B cell (primary cell): ENCODE measurements around the gene NTNG1. TPM values are rescaled to one million over a fixed set of nuclear protein-coding genes. Genes with fewer than 3 reads are reported as not detected.

Experiments
- ATAC-seq: fragments of 200-7000 bp; cut with Tn5 transposase; one replicate; pipeline ENCODE4 v1.10.0; 2021; ENCODE audit warnings: low read depth, mild to moderate bottlenecking, moderate number of reproducible peaks, moderate library complexity
- CTCF ChIA-PET: fragments of 350-600 bp; sonication (Branson Sonifier 250); formaldehyde crosslinking; loops from one replicate; lab custom pipeline; 2021; ENCODE audit warnings: antibody characterized with exemption, inconsistent platforms; lab: Charles Lee
- POLR2A ChIA-PET: fragments of 350-600 bp; sonication (Branson Sonifier 250); formaldehyde crosslinking; loops from one replicate; lab custom pipeline; 2021; ENCODE audit warnings: antibody characterized with exemption; lab: Charles Lee
- DNase-seq: peaks from one replicate; pipeline ENCODE4 v3.0.0; 2013
- H2AFZ ChIP-seq: 2 replicates; pipeline ENCODE4 v1.6.1; 2012; ENCODE audit warnings: mild to moderate bottlenecking, low read depth, low read length; ENCODE audit not compliant: insufficient read depth, poor library complexity, severe bottlenecking
- H3K27ac ChIP-seq, 2 donors: 1 replicate in 1 of 2; 2 replicates in 1 of 2; pipeline ENCODE4 v1.5.1; 2012 to 2013; ENCODE audit warnings: low read length in 2 of 2, mild to moderate bottlenecking in 2 of 2, moderate library complexity in 1 of 2
- H3K27me3 ChIP-seq, 4 experiments: fragments of 200-600 bp in 1 of 4; sonication (generic) in 1 of 4; replicated peaks in 1 of 4; 1 replicate in 2 of 4; 2 replicates in 2 of 4; pipeline versions ENCODE4 v1.6.1 to v1.7.0; 2013 to 2016; ENCODE audit warnings: low read length in 3 of 4, mild to moderate bottlenecking in 2 of 4, mixed read lengths in 1 of 4, moderate library complexity in 1 of 4; ENCODE audit not compliant: insufficient read depth in 4 of 4, control insufficient read depth in 3 of 4; ENCODE audit errors: control extremely low read depth in 1 of 4
- H3K36me3 ChIP-seq, 2 experiments: replicated peaks in 1 of 2; 1 replicate in 1 of 2; 2 replicates in 1 of 2; pipeline versions ENCODE4 v1.6.1 to v1.7.1; 2013; ENCODE audit warnings: low read length in 1 of 2; ENCODE audit not compliant: insufficient read depth in 2 of 2, control insufficient read depth in 1 of 2; ENCODE audit errors: control extremely low read depth in 1 of 2, extremely low read depth in 1 of 2
- H3K4me1 ChIP-seq, 2 donors: fragments of 200-600 bp in 1 of 2; sonication (generic) in 1 of 2; 1 replicate in 1 of 2; 2 replicates in 1 of 2; pipeline versions ENCODE4 v1.5.1 to v1.6.1; 2013 to 2017; ENCODE audit warnings: low read length in 2 of 2; ENCODE audit not compliant: control insufficient read depth in 2 of 2, insufficient read depth in 2 of 2
- H3K4me2 ChIP-seq: replicated peaks from 2 replicates; pipeline ENCODE3; 2012; ENCODE audit warnings: mild to moderate bottlenecking, low read depth, low read length; ENCODE audit not compliant: poor library complexity, severe bottlenecking
- H3K4me3 ChIP-seq, 5 experiments: fragments of 200-600 bp in 1 of 5; sonication (generic) in 1 of 5; 1 replicate in 3 of 5; 2 replicates in 2 of 5; pipeline versions ENCODE4 v1.5.1 to v1.7.0; 2011 to 2016; ENCODE audit warnings: low read length in 4 of 5, mild to moderate bottlenecking in 4 of 5, low read depth in 2 of 5, control low read depth in 1 of 5, moderate library complexity in 1 of 5; ENCODE audit not compliant: insufficient read depth in 1 of 5; ENCODE audit errors: control extremely low read depth in 1 of 5, extremely low read depth in 1 of 5
- H3K79me2 ChIP-seq: fragments of 200-600 bp; sonication (generic); one replicate; pipeline ENCODE4 v1.6.0; 2016; ENCODE audit warnings: low read length; ENCODE audit not compliant: control insufficient read depth, insufficient read depth
- H3K9ac ChIP-seq: fragments of 200-600 bp; sonication (generic); 2 replicates; pipeline ENCODE4 v1.6.1; 2017; ENCODE audit warnings: mild to moderate bottlenecking, low read length, moderate library complexity
- H3K9me3 ChIP-seq, 3 donors: one replicate each; pipeline versions ENCODE4 v1.6.1 to v1.7.1; 2013; ENCODE audit warnings: low read length in 2 of 3; ENCODE audit not compliant: control insufficient read depth in 2 of 3, insufficient read depth in 1 of 3; ENCODE audit errors: control extremely low read depth in 1 of 3
- H4K20me1 ChIP-seq: 2 replicates; pipeline ENCODE4 v1.6.0; 2012; ENCODE audit warnings: mild to moderate bottlenecking, low read length; ENCODE audit not compliant: insufficient read depth, control insufficient read depth, poor library complexity, severe bottlenecking
- H3K27ac Mint-ChIP-seq: one replicate; pipeline ENCODE4 v1.8.0; 2021; ENCODE audit warnings: mixed read lengths
- H3K27me3 Mint-ChIP-seq: one replicate; pipeline ENCODE4 v1.8.0; 2021; ENCODE audit warnings: mixed read lengths
- H3K4me1 Mint-ChIP-seq: one replicate; pipeline ENCODE4 v1.8.0; 2021; ENCODE audit warnings: mixed read lengths
- H3K4me3 Mint-ChIP-seq: one replicate; pipeline ENCODE4 v1.8.0; 2021; ENCODE audit warnings: mixed read lengths
- H3K9me3 Mint-ChIP-seq: one replicate; pipeline ENCODE4 v1.8.0; 2022; ENCODE audit warnings: mixed read lengths; ENCODE audit not compliant: insufficient read depth
- CTCF ChIP-seq: fragments of 200-600 bp; IDR thresholded peaks from one replicate; pipeline ENCODE4 v1.8.0; 2022; ENCODE audit warnings: antibody characterized with exemption, mild to moderate bottlenecking
- EZH2 ChIP-seq: IDR thresholded peaks from 2 replicates; pipeline ENCODE4 v1.6.1; 2012; ENCODE audit warnings: borderline replicate concordance, low read depth, mild to moderate bottlenecking, moderate library complexity, low read length; ENCODE audit not compliant: insufficient read depth, poor library complexity, severe bottlenecking
- WGBS: methylation state at CpG from one replicate; pipeline ENCODE4 v1.1.5; 2013; ENCODE audit warnings: missing lambda C conversion rate; ENCODE audit not compliant: insufficient coverage; 5-methylcytosine and 5-hydroxymethylcytosine counted together
- intact Hi-C: fragments of 100-400 bp; cut with micrococcal nuclease; formaldehyde crosslinking; loops from one replicate; pipeline ENCODE4 v1.10.0; 2022
- polyA plus RNA-seq: library from polyadenylated mRNA; depleted of rRNA; stranded (reverse); fragments of >200 nt; gene quantifications from 2 replicates; pipeline ENCODE4 v1.2.3, GENCODE V29; 2012
- total RNA-seq, 2 donors: library from RNA; stranded (reverse); fragments of 120-200 nt in 1 of 2; gene quantifications; 1 replicate in 1 of 2; 2 replicates in 1 of 2; pipeline versions ENCODE4 v1.2.3 to v1.2.4, GENCODE V29; 2013 to 2022

NTNG1 gene
- total and polyA plus RNA-seq, 2 donors (not counting 1 experiment from before 2014, with no cell fraction given): 2.8 to 3.7 TPM

GRCh38 chr1:107523061-107523460, 382.2 kb downstream of the NTNG1 start:
- intact Hi-C loops: no loop called here
- WGBS: 75% methylated on average over 4 of the region's 4 CpGs
- H4K20me1 ChIP-seq: no peaks in the 10 kb centered on the region
- no peak overlapping the region for H3K4me2 ChIP-seq
- no peaks in the 10 kb centered on the region for H3K4me1 ChIP-seq
- H3K9me3 ChIP-seq: peaks cover 0 to 4% (median 0%) of the 10 kb centered on the region in 3 donors
- no peaks in the 10 kb centered on the region for H3K79me2 ChIP-seq
- Mint-ChIP-seq H3K4me1 (peaks cover 7% of the 10 kb centered on the region), H3K27ac (no peak overlapping the region), H3K4me3 (no peak overlapping the region), H3K27me3 (no peaks in the 10 kb centered on the region), H3K9me3 (no peaks in the 10 kb centered on the region)
- no peak overlapping the region for H3K27ac ChIP-seq
- H2AFZ ChIP-seq: no peak overlapping the region
- H3K36me3 ChIP-seq: no peaks in the 10 kb centered on the region
- H3K9ac ChIP-seq: no peak overlapping the region
- no peak for TF ChIP-seq EZH2
- no peak for TF ChIP-seq CTCF
- ChIA-PET CTCF (interaction anchor here (2.0 kb wide), 1 partner anchor 93 kb away, joined by 5 read pairs; no protein-coding TSS in a partner anchor), POLR2A (no interaction called here)
- no peak for DNase-seq
- no peaks in the 10 kb centered on the region for H3K27me3 ChIP-seq
- no peak for ATAC-seq
- no peak overlapping the region for H3K4me3 ChIP-seq

GRCh38 chr1:107523736-107524135, 382.9 kb downstream of the NTNG1 start:
- no peak overlapping the region for H3K4me3 ChIP-seq
- no peaks in the 10 kb centered on the region for H3K4me1 ChIP-seq
- Mint-ChIP-seq H3K4me1 (peaks cover 8% of the 10 kb centered on the region), H3K27me3 (no peaks in the 10 kb centered on the region), H3K9me3 (no peaks in the 10 kb centered on the region), H3K27ac (no peak overlapping the region), H3K4me3 (no peak overlapping the region)
- H3K27ac ChIP-seq: no peak overlapping the region
- no peaks in the 10 kb centered on the region for H3K79me2 ChIP-seq
- H3K4me2 ChIP-seq: no peak overlapping the region
- ATAC-seq: no peak
- intact Hi-C loops: no loop called here
- ChIA-PET POLR2A (no interaction called here), CTCF (interaction anchor here (2.0 kb wide), 1 partner anchor 93 kb away, joined by 5 read pairs; no protein-coding TSS in a partner anchor)
- no peaks in the 10 kb centered on the region for H3K36me3 ChIP-seq
- no peak overlapping the region for H2AFZ ChIP-seq
- TF ChIP-seq CTCF: no peak
- TF ChIP-seq EZH2: no peak
- DNase-seq: no peak
- WGBS: 100% methylated on average over 2 of the region's 4 CpGs
- H4K20me1 ChIP-seq: no peaks in the 10 kb centered on the region
- H3K27me3 ChIP-seq: no peaks in the 10 kb centered on the region
- H3K9me3 ChIP-seq: peaks cover 0 to 4% (median 0%) of the 10 kb centered on the region in 3 donors
- no peak overlapping the region for H3K9ac ChIP-seq
